B cell (primary cell): Measurements from ENCODE around the gene CDH5. TPM values are rescaled to one million over a fixed set of nuclear protein-coding genes. Genes with fewer than 3 reads are reported as not detected.

Experiments used
- ATAC-seq: fragments of 200-7000 bp; cut with Tn5 transposase; one replicate; pipeline ENCODE4 v1.10.0; 2021; ENCODE audit warnings: low read depth, mild to moderate bottlenecking, moderate number of reproducible peaks, moderate library complexity
- CTCF ChIA-PET: fragments of 350-600 bp; sonication (Branson Sonifier 250); formaldehyde crosslinking; loops from one replicate; lab custom pipeline; 2021; ENCODE audit warnings: antibody characterized with exemption, inconsistent platforms; lab: Charles Lee
- POLR2A ChIA-PET: fragments of 350-600 bp; sonication (Branson Sonifier 250); formaldehyde crosslinking; loops from one replicate; lab custom pipeline; 2021; ENCODE audit warnings: antibody characterized with exemption; lab: Charles Lee
- DNase-seq: peaks from one replicate; pipeline ENCODE4 v3.0.0; 2013
- H2AFZ ChIP-seq: 2 replicates; pipeline ENCODE4 v1.6.1; 2012; ENCODE audit warnings: mild to moderate bottlenecking, low read depth, low read length; ENCODE audit not compliant: insufficient read depth, poor library complexity, severe bottlenecking
- H3K27ac ChIP-seq, 2 donors: 1 replicate in 1 of 2; 2 replicates in 1 of 2; pipeline ENCODE4 v1.5.1; 2012 to 2013; ENCODE audit warnings: low read length in 2 of 2, mild to moderate bottlenecking in 2 of 2, moderate library complexity in 1 of 2
- H3K27me3 ChIP-seq, 4 experiments: fragments of 200-600 bp in 1 of 4; sonication (generic) in 1 of 4; replicated peaks in 1 of 4; 1 replicate in 2 of 4; 2 replicates in 2 of 4; pipeline versions ENCODE4 v1.6.1 to v1.7.0; 2013 to 2016; ENCODE audit warnings: low read length in 3 of 4, mild to moderate bottlenecking in 2 of 4, mixed read lengths in 1 of 4, moderate library complexity in 1 of 4; ENCODE audit not compliant: insufficient read depth in 4 of 4, control insufficient read depth in 3 of 4; ENCODE audit errors: control extremely low read depth in 1 of 4
- H3K36me3 ChIP-seq, 2 experiments: replicated peaks in 1 of 2; 1 replicate in 1 of 2; 2 replicates in 1 of 2; pipeline versions ENCODE4 v1.6.1 to v1.7.1; 2013; ENCODE audit warnings: low read length in 1 of 2; ENCODE audit not compliant: insufficient read depth in 2 of 2, control insufficient read depth in 1 of 2; ENCODE audit errors: control extremely low read depth in 1 of 2, extremely low read depth in 1 of 2
- H3K4me1 ChIP-seq, 2 donors: fragments of 200-600 bp in 1 of 2; sonication (generic) in 1 of 2; 1 replicate in 1 of 2; 2 replicates in 1 of 2; pipeline versions ENCODE4 v1.5.1 to v1.6.1; 2013 to 2017; ENCODE audit warnings: low read length in 2 of 2; ENCODE audit not compliant: control insufficient read depth in 2 of 2, insufficient read depth in 2 of 2
- H3K4me2 ChIP-seq: replicated peaks from 2 replicates; pipeline ENCODE3; 2012; ENCODE audit warnings: mild to moderate bottlenecking, low read depth, low read length; ENCODE audit not compliant: poor library complexity, severe bottlenecking
- H3K4me3 ChIP-seq, 5 experiments: fragments of 200-600 bp in 1 of 5; sonication (generic) in 1 of 5; 1 replicate in 3 of 5; 2 replicates in 2 of 5; pipeline versions ENCODE4 v1.5.1 to v1.7.0; 2011 to 2016; ENCODE audit warnings: low read length in 4 of 5, mild to moderate bottlenecking in 4 of 5, low read depth in 2 of 5, control low read depth in 1 of 5, moderate library complexity in 1 of 5; ENCODE audit not compliant: insufficient read depth in 1 of 5; ENCODE audit errors: control extremely low read depth in 1 of 5, extremely low read depth in 1 of 5
- H3K79me2 ChIP-seq: fragments of 200-600 bp; sonication (generic); one replicate; pipeline ENCODE4 v1.6.0; 2016; ENCODE audit warnings: low read length; ENCODE audit not compliant: control insufficient read depth, insufficient read depth
- H3K9ac ChIP-seq: fragments of 200-600 bp; sonication (generic); 2 replicates; pipeline ENCODE4 v1.6.1; 2017; ENCODE audit warnings: mild to moderate bottlenecking, low read length, moderate library complexity
- H3K9me3 ChIP-seq, 3 donors: one replicate each; pipeline versions ENCODE4 v1.6.1 to v1.7.1; 2013; ENCODE audit warnings: low read length in 2 of 3; ENCODE audit not compliant: control insufficient read depth in 2 of 3, insufficient read depth in 1 of 3; ENCODE audit errors: control extremely low read depth in 1 of 3
- H4K20me1 ChIP-seq: 2 replicates; pipeline ENCODE4 v1.6.0; 2012; ENCODE audit warnings: mild to moderate bottlenecking, low read length; ENCODE audit not compliant: insufficient read depth, control insufficient read depth, poor library complexity, severe bottlenecking
- H3K27ac Mint-ChIP-seq: one replicate; pipeline ENCODE4 v1.8.0; 2021; ENCODE audit warnings: mixed read lengths
- H3K27me3 Mint-ChIP-seq: one replicate; pipeline ENCODE4 v1.8.0; 2021; ENCODE audit warnings: mixed read lengths
- H3K4me1 Mint-ChIP-seq: one replicate; pipeline ENCODE4 v1.8.0; 2021; ENCODE audit warnings: mixed read lengths
- H3K4me3 Mint-ChIP-seq: one replicate; pipeline ENCODE4 v1.8.0; 2021; ENCODE audit warnings: mixed read lengths
- H3K9me3 Mint-ChIP-seq: one replicate; pipeline ENCODE4 v1.8.0; 2022; ENCODE audit warnings: mixed read lengths; ENCODE audit not compliant: insufficient read depth
- EZH2 ChIP-seq: IDR thresholded peaks from 2 replicates; pipeline ENCODE4 v1.6.1; 2012; ENCODE audit warnings: borderline replicate concordance, low read depth, mild to moderate bottlenecking, moderate library complexity, low read length; ENCODE audit not compliant: insufficient read depth, poor library complexity, severe bottlenecking
- WGBS: methylation state at CpG from one replicate; pipeline ENCODE4 v1.1.5; 2013; ENCODE audit warnings: missing lambda C conversion rate; ENCODE audit not compliant: insufficient coverage; 5-methylcytosine and 5-hydroxymethylcytosine counted together
- intact Hi-C: fragments of 100-400 bp; cut with micrococcal nuclease; formaldehyde crosslinking; loops from one replicate; pipeline ENCODE4 v1.10.0; 2022
- polyA plus RNA-seq: library from polyadenylated mRNA; depleted of rRNA; stranded (reverse); fragments of >200 nt; gene quantifications from 2 replicates; pipeline ENCODE4 v1.2.3, GENCODE V29; 2012
- total RNA-seq, 2 donors: library from RNA; stranded (reverse); fragments of 120-200 nt in 1 of 2; gene quantifications; 1 replicate in 1 of 2; 2 replicates in 1 of 2; pipeline versions ENCODE4 v1.2.3 to v1.2.4, GENCODE V29; 2013 to 2022
- TF ChIP-seq, protein P1 (sequence below): fragments of 200-600 bp; IDR thresholded peaks from one replicate; pipeline ENCODE4 v1.8.0; 2022; ENCODE audit warnings: antibody characterized with exemption, mild to moderate bottlenecking

The CDH5 gene
- total and polyA plus RNA-seq, 2 donors (not counting 1 experiment from before 2014, with no cell fraction given) = not detected

- peaks cover 10 to 12% of the 10 kb centered on the region in 2 donors for H3K4me1 ChIP-seq
- POLR2A ChIA-PET = no interaction called here
- whole genome bisulfite sequencing = 88% methylated on average over 8 of the region's 9 CpGs
- peaks cover 0 to 16% (median 0%) of the 10 kb centered on the region in 4 experiments for H3K27me3 ChIP-seq
- peaks cover 0 to 8% (median 7%) of the 10 kb centered on the region in 3 donors for H3K9me3 ChIP-seq
- H3K36me3 ChIP-seq = no peaks in the 10 kb centered on the region
- peak overlapping the region; percentile 11 for H3K4me3 Mint-ChIP-seq
- no peak for TF ChIP-seq EZH2
- TF ChIP-seq, protein P1, sequence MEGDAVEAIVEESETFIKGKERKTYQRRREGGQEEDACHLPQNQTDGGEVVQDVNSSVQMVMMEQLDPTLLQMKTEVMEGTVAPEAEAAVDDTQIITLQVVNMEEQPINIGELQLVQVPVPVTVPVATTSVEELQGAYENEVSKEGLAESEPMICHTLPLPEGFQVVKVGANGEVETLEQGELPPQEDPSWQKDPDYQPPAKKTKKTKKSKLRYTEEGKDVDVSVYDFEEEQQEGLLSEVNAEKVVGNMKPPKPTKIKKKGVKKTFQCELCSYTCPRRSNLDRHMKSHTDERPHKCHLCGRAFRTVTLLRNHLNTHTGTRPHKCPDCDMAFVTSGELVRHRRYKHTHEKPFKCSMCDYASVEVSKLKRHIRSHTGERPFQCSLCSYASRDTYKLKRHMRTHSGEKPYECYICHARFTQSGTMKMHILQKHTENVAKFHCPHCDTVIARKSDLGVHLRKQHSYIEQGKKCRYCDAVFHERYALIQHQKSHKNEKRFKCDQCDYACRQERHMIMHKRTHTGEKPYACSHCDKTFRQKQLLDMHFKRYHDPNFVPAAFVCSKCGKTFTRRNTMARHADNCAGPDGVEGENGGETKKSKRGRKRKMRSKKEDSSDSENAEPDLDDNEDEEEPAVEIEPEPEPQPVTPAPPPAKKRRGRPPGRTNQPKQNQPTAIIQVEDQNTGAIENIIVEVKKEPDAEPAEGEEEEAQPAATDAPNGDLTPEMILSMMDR = no peak
- H3K79me2 ChIP-seq = no peaks in the 10 kb centered on the region
- H3K9ac ChIP-seq = no peak overlapping the region
- intact Hi-C loops = no loop called here
- ATAC-seq (peak; percentile 33), DNase-seq (no peak)
- CTCF ChIA-PET = no interaction called here
- H3K27ac ChIP-seq = no peak overlapping the region
- H3K4me2 ChIP-seq = peak overlapping the region; percentile 11
- H3K4me1 Mint-ChIP-seq = peaks cover 20% of the 10 kb centered on the region
- H4K20me1 ChIP-seq = no peaks in the 10 kb centered on the region
- peaks cover 31% of the 10 kb centered on the region for H3K27me3 Mint-ChIP-seq
- H3K27ac Mint-ChIP-seq = no peak overlapping the region
- peaks cover 2% of the 10 kb centered on the region for H3K9me3 Mint-ChIP-seq
- no peak overlapping the region for H3K4me3 ChIP-seq
- no peak overlapping the region for H2AFZ ChIP-seq
Measured at GRCh38 chr16:66418165-66418962, 51.9 kb downstream of the CDH5 start.

- peaks cover 10 to 12% of the 10 kb centered on the region in 2 donors for H3K4me1 ChIP-seq
- no peaks in the 10 kb centered on the region for H3K36me3 ChIP-seq
- TF ChIP-seq, protein P1 = no peak
- TF ChIP-seq EZH2 = no peak
- CTCF ChIA-PET = no interaction called here
- 100% methylated on average over 2 of the region's 3 CpGs for WGBS
- peaks cover 20% of the 10 kb centered on the region for H3K4me1 Mint-ChIP-seq
- no peak overlapping the region for H3K4me3 Mint-ChIP-seq
- intact Hi-C loops = no loop called here
- H3K27ac Mint-ChIP-seq = no peak overlapping the region
- no peak overlapping the region for H3K9ac ChIP-seq
- POLR2A ChIA-PET = no interaction called here
- no peaks in the 10 kb centered on the region for H4K20me1 ChIP-seq
- DNase-seq (no peak), ATAC-seq (no peak)
- peaks cover 0 to 8% (median 7%) of the 10 kb centered on the region in 3 donors for H3K9me3 ChIP-seq
- H3K9me3 Mint-ChIP-seq = peaks cover 2% of the 10 kb centered on the region
- no peak overlapping the region for H3K4me3 ChIP-seq
- no peaks in the 10 kb centered on the region for H3K79me2 ChIP-seq
- no peak overlapping the region for H3K27ac ChIP-seq
- H3K27me3 Mint-ChIP-seq = peaks cover 37% of the 10 kb centered on the region
- no peak overlapping the region for H2AFZ ChIP-seq
- H3K27me3 ChIP-seq = peaks cover 0 to 22% (median 2%) of the 10 kb centered on the region in 4 experiments
- no peak overlapping the region for H3K4me2 ChIP-seq
Measured at GRCh38 chr16:66419527-66419926, 53.0 kb downstream of the CDH5 start.
